Activated naive CD8-positive, alpha-beta T cell treated with anti-CD3 and anti-CD28 coated beads, Interleukin-2, amount 10 ng/mL, durations not matched to agents 7 days and 5 days (primary cell): ENCODE data around the gene MYO1C. TPM values are rescaled to one million over a fixed set of nuclear protein-coding genes. Genes with fewer than 3 reads are reported as not detected.
A peak's percentile ranks its signal among the peaks of the same experiment; 100 is the strongest.

Experiments
- ATAC-seq: fragments of 150-1000 bp; cut with Tn5 transposase; one replicate; pipeline ENCODE4 v1.10.0; 2021; ENCODE audit warnings: low read depth, moderate library complexity
- POLR2A ChIA-PET: fragments of 350-600 bp; sonication (Branson Sonifier 250); formaldehyde crosslinking; loops from one replicate; lab custom pipeline; 2021; ENCODE audit warnings: antibody characterized with exemption; lab: Charles Lee
- DNase-seq: peaks from one replicate; pipeline ENCODE4 v3.0.0; 2021
- H3K27ac Mint-ChIP-seq: one replicate; pipeline ENCODE4 v1.8.0; 2022; ENCODE audit warnings: mild to moderate bottlenecking, mixed read lengths
- H3K27me3 Mint-ChIP-seq: one replicate; pipeline ENCODE4 v1.8.0; 2022; ENCODE audit warnings: mild to moderate bottlenecking, moderate library complexity, mixed read lengths
- H3K36me3 Mint-ChIP-seq: one replicate; pipeline ENCODE4 v1.8.0; 2021; ENCODE audit warnings: mild to moderate bottlenecking, mixed read lengths
- H3K4me1 Mint-ChIP-seq: one replicate; pipeline ENCODE4 v1.8.0; 2021; ENCODE audit warnings: mixed read lengths
- H3K4me3 Mint-ChIP-seq: one replicate; pipeline ENCODE4 v1.8.0; 2022; ENCODE audit warnings: mild to moderate bottlenecking, moderate library complexity, mixed read lengths
- H3K9me3 Mint-ChIP-seq: one replicate; pipeline ENCODE4 v1.8.0; 2021; ENCODE audit warnings: mixed read lengths
- total RNA-seq, 2 experiments: library from RNA; stranded (reverse); gene quantifications; one replicate each; pipeline ENCODE4 v1.2.3, GENCODE V29; 2021

MYO1C gene
- total RNA-seq, 2 experiments from 2014 or later = 28.6 to 34.1 TPM

DNA sequence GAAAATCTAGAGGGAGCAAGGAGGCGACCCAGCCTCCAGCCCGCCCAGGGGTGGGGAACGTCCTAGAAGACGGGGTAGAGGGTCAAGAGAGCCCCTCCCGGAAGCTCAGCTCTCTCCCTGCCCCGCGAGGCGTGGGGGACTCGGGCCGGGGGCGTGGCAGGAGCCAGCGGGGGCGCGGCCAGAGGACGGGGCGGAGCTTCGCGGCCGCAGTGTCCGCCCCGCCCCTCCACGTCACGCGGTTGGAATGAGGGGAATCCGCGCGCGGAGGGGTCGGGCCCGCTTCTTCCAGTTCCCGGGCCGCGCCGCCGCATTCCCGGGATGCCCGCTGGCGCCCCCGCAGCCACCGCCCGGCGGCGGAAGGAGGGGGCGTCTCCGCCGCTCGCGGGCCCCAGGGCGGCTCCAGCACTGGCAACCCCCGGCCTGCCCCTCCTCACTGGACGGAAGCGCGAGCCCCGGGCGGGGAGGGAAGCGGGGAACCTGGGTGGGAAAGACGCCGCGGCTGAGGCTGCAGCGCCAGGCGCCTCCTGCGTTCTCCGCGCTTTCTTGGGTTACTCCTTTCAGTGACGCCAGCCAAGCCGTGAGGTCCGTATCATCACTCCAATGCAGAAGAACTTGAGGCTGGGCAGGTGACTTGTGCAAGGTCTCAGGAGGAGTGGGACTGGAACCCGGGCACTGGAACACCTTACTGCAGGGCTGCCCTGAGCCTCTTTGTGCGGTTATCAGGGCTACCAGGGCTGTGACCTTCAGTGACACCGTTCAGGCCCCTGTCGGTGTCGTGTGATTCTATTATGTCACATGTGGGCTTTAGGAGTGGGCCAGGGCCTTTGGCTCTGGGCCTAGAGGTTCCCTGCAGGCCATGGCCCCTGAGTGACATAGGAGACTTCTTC, 4.3 kb downstream of the MYO1C start:
- H3K27me3 Mint-ChIP-seq = peaks cover 7% of the 10 kb centered on the region
- H3K4me3 Mint-ChIP-seq = peak overlapping the region; percentile 84
- POLR2A ChIA-PET = interaction anchor here (0.9 to 1.5 kb wide), 6 partner anchors 25 to 91 kb away, joined by 3 to 10 read pairs (median 4); partner anchors contain the start of genes CRK, INPP5K and YWHAE
- peaks cover 17% of the 10 kb centered on the region for H3K4me1 Mint-ChIP-seq
- DNase-seq (peak; percentile 87), ATAC-seq (peak; percentile 11)
- H3K36me3 Mint-ChIP-seq = peaks cover 3% of the 10 kb centered on the region
- H3K9me3 Mint-ChIP-seq = no peaks in the 10 kb centered on the region
- H3K27ac Mint-ChIP-seq = peak overlapping the region; percentile 51

DNA sequence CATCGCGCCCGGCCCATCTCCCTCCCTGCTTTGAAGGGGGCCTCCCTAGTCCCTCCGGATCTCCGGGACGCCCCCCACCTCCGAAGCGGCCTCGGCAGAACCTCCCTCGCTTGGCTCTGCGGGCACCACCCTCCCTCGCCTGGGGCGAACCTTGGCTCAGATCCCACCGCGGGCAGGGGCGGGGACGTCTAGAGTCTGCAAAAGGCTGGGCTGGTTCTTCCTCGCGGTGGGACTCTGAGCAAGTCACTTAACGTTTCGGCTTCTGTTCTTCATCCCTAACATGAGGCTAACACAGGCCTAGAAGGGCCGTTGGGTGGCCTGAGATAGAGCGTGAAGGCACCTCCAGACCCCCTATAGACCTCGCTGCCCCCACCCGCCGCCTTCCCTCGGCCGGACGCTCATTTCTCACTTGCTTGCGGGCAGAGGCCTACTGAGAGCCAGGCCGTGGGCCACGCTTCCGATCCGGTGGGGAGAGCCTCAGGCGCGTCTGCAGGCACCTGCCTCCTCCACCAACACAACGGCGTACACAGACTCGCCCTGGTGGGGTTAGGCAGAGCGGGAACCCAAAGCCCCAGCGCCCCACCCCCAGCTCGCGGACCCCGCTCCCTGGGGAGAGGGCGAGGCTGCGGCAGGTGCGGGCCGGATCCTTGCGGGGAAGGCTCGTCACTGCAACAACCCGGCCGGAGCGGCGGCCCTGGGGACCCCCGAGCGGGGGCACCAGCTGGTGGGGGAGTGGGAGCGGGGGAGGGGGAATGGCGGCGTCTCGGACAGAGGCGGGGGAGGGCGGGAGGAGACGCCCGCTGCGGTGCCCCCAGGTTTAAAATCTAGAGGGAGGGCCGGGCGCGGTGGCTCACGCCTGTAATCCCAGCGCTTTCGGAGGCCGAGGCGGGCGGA, 5.4 kb downstream of the MYO1C start:
- DNase-seq (peak; percentile 71), ATAC-seq (peak; percentile 4)
- peaks cover 17% of the 10 kb centered on the region for H3K4me1 Mint-ChIP-seq
- peak overlapping the region; percentile 84 for H3K4me3 Mint-ChIP-seq
- POLR2A ChIA-PET = interaction anchor here (0.9 to 1.5 kb wide), 7 partner anchors 9 to 90 kb away, joined by 3 to 10 read pairs (median 4); partner anchors contain the start of genes CRK and INPP5K
- peaks cover 3% of the 10 kb centered on the region for H3K36me3 Mint-ChIP-seq
- no peaks in the 10 kb centered on the region for H3K9me3 Mint-ChIP-seq
- peaks cover 7% of the 10 kb centered on the region for H3K27me3 Mint-ChIP-seq
- peak overlapping the region; percentile 84 for H3K27ac Mint-ChIP-seq

DNA sequence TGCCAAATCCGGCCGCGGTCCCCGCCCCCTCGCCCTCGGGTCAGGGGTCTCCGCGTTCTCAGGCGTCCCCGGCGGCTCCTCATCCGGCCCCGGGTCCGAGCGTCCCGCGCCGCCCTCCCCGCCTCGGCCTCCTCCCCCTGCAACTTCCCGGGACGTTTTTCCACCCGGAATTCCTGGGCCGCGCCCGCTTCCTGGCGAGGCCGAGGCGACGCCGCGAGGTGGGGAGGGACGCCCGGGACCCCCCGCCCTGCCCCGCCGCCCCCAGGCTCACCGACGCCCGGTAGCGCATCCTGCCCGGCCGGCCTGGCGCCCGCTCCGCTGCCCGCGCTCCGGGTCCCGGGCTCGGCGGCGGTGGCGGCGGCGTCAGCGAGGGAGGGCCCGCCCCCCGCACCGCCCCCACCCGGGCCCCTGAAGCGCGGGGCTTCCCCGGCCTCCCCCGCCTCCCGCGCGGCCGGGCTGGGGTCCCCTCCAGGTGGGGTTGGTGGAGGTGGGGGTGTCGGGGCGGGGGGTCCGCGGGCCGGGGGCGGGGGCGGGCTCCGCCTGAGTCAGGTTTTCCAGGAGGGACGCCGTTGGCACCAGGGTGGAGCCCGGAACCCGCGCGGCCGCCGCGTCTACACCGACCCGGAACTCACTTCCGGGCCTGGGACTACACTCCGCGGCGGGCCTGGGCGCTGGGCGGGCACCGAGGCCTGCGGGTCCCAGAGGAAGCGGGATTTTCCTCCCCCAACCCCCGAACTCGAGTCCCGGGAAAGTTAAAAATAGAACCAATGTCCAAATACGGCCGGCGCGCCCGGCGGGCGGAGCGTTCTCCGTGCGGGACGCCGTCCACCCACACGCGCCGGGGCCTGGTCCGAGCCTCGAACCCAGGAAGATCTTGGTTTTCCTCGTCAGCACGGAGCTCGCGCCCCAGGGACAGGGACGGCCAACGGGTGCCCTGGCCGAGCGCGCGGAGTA, 6.8 kb downstream of the MYO1C start:
- Mint-ChIP-seq H3K9me3 (no peaks in the 10 kb centered on the region), H3K4me3 (peak overlapping the region; percentile 84), H3K27me3 (peaks cover 5% of the 10 kb centered on the region), H3K27ac (peak overlapping the region; percentile 84), H3K4me1 (peaks cover 13% of the 10 kb centered on the region), H3K36me3 (peaks cover 3% of the 10 kb centered on the region)
- ATAC-seq = peak; percentile 50
- POLR2A ChIA-PET = interaction anchor here (1.0 to 1.8 kb wide), 3 partner anchors 23 to 30 kb away, joined by 3 to 6 read pairs (median 4); partner anchors contain the start of genes CRK and INPP5K
- DNase-seq = peak; percentile 75

DNA sequence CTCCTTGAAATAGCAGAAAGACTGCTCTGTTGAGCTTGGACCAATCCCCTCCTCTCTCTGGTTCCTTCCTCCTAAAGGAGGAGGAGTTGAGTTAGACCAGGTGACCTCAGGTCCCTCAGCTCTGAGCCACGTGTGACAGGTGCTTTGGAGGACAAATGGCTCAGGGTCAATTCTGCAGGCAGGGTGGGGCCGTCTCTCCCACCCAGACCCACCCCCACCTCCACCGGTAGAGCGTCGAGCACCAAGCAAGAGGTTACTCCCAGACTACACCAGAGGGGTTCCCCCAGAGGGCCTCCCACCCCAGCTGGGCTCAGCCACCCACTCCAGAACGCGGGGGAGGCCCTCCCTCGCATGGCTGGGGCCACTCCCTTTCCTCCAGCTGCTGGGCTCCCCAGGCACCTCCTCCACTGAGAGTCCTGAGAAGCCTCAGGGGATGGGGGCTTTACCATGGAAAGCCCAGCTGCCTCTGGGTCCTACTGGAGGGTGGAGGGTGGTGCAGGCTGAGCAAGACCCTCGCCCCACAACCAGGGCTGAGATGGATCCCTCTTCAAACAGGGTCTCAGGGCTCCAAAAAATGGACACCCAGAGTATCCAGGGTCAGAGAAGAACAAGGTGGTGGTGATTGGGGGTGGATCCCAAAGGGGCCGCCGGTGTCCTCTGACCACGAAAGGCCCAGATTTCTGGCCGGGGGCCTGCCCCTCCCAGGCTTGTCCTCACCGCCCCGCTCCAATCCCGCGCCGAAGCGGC, 7.6 kb downstream of the MYO1C start:
- ATAC-seq (peak; percentile 42), DNase-seq (peak; percentile 61)
- POLR2A ChIA-PET = interaction anchor here (1.0 to 1.8 kb wide), 3 partner anchors 29 to 85 kb away, joined by 3 to 6 read pairs (median 3); partner anchors contain the start of genes CRK, INPP5K and YWHAE
- Mint-ChIP-seq H3K4me1 (peaks cover 9% of the 10 kb centered on the region), H3K27me3 (peaks cover 5% of the 10 kb centered on the region), H3K27ac (peak overlapping the region; percentile 71), H3K9me3 (no peaks in the 10 kb centered on the region), H3K4me3 (peak overlapping the region; percentile 77), H3K36me3 (peaks cover 1% of the 10 kb centered on the region)

DNA sequence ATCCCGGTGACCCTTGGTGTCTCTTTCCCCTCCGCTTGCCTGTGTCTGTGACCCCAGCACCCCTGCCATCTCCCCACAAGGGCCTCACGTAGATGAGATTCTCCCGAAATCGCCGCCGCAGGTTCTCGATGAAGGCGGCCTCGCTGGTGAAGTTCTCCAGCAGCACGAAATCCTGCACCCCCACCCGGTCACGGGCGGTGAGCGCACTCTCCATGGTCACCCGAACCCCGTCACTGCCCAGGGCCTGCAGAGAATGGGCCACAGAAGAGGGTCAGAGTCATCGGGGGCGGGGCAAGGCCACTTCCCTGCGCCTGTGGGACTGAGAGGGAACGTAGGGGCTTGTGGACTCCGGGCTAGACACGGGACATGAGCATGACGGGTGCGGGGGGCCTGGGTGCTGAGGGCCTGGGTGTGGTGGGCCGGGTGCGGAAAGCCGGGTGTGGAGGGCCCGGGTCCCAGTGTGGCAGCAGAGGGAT, 8.4 kb downstream of the MYO1C start:
- ATAC-seq (no peak), DNase-seq (no peak)
- Mint-ChIP-seq H3K27me3 (peaks cover 6% of the 10 kb centered on the region), H3K27ac (no peak overlapping the region), H3K4me1 (peaks cover 9% of the 10 kb centered on the region), H3K4me3 (peak overlapping the region; percentile 25), H3K9me3 (no peaks in the 10 kb centered on the region), H3K36me3 (peaks cover 1% of the 10 kb centered on the region)
- POLR2A ChIA-PET = interaction anchor here (0.7 to 1.8 kb wide), 3 partner anchors 23 to 84 kb away, joined by 3 to 6 read pairs (median 3); partner anchors contain the start of genes INPP5K and YWHAE

DNA sequence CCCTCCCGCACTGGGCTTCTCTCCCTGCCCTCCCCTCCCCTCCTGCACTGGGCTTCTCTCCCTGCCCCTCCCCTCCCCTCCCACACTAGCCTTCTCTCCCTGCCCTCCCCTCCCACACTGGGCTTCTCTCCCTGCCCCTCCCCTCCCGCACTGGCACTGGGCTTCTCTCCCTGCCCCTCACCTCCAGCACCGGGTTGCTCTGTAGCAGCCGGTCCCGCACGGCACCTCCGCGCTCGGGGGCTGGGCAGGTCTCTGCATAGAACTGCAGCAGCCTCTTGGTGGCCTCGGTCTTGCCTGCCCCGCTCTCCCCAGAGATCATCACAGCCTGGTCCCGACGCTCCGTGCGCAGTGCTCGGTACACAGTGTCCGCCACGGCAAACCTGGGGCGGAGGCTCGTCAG, 9.8 kb downstream of the MYO1C start:
- POLR2A ChIA-PET = interaction anchor here (0.6 kb wide), 1 partner anchor 41 kb away, joined by 5 read pairs; no protein-coding TSS in a partner anchor
- H3K4me3 Mint-ChIP-seq = no peak overlapping the region
- H3K4me1 Mint-ChIP-seq = peaks cover 8% of the 10 kb centered on the region
- H3K27ac Mint-ChIP-seq = no peak overlapping the region
- no peak for ATAC-seq
- no peak for DNase-seq
- H3K9me3 Mint-ChIP-seq = no peaks in the 10 kb centered on the region
- peaks cover 1% of the 10 kb centered on the region for H3K36me3 Mint-ChIP-seq
- peaks cover 2% of the 10 kb centered on the region for H3K27me3 Mint-ChIP-seq

DNA sequence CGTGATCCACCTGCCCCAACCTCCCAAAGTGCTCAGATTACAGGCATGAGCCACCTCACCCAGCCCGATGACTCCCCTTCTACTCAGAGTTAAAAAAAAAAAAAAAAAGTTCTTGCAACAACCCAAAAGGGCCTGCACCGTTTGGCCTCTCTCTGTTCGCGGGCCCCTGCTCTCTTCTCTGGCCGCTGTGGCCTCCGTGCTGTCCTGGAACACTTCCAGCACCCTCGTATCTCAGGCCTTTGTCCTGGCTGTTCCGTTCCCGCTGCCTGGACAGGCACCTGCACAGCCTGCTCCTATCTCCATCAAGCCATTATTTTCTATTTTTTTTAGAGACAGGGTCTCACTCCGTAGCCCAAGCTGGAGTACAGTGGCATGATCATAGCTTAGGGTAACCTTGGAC, 10.8 kb downstream of the MYO1C start:
- Mint-ChIP-seq H3K27ac (no peak overlapping the region), H3K36me3 (no peaks in the 10 kb centered on the region), H3K9me3 (no peaks in the 10 kb centered on the region), H3K27me3 (peaks cover 2% of the 10 kb centered on the region), H3K4me3 (no peak overlapping the region), H3K4me1 (peaks cover 3% of the 10 kb centered on the region)
- DNase-seq (no peak), ATAC-seq (no peak)
- POLR2A ChIA-PET = interaction anchor here (0.6 kb wide), 1 partner anchor 42 kb away, joined by 5 read pairs; no protein-coding TSS in a partner anchor

DNA sequence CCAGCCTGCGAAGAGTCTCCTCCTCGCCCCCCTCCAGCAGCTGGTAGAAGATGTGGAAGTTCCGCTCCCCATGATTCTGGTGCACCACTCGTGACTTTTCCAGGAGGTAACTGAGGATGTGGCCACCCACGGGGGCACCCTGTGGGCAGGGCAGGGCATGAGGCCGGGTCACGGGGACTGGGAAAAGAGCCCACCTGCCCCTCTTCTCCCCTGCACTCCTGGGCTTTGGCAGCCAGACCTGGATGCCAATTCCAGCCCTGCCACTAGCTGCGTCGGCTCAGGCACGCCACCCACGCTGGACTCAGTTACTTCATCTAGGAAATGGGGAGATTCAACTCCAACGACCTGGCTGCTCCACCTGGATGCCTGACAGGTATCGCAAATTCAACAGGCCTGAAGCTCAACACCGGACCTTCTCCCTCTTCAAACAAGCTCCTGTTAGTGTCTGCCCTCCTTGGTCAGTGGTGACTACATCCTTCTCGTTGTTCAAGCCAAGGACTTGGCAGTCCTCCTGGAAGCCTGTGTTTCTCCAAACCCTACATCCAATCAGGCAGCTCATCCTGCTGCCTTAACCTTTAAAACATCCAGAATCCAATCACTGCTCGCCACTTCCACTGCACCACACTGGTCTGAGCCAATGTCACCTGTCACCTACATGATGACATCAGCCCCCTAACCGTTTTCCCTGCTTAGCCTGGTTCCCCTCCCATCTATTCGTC, 11.6 kb downstream of the MYO1C start:
- Mint-ChIP-seq H3K4me3 (no peak overlapping the region), H3K27ac (no peak overlapping the region), H3K27me3 (peaks cover 2% of the 10 kb centered on the region), H3K36me3 (no peaks in the 10 kb centered on the region), H3K4me1 (peaks cover 3% of the 10 kb centered on the region), H3K9me3 (no peaks in the 10 kb centered on the region)
- DNase-seq (no peak), ATAC-seq (no peak)
- POLR2A ChIA-PET = no interaction called here

DNA sequence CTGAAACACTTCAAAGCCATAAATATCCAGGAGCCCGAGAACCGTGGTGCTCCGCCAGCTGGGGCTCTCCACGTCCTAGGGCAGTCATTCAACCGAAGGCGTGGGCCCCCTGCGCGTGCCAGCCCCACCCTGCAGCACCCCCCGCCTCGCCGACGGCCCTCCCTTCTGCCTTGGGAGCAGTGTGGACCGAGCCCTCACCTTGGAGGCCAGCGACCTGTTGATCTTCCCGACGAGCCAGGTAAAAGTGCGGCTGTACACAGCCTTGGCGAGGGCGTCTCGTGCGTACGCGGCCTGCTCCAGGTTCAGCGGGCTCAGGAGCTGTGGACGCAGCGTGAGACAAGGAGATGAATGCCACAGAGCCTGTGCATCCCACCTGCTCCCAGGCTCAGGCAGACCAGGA, 14.1 kb downstream of the MYO1C start:
- Mint-ChIP-seq H3K27ac (no peak overlapping the region), H3K4me1 (peaks cover 6% of the 10 kb centered on the region), H3K4me3 (no peak overlapping the region), H3K27me3 (peaks cover 4% of the 10 kb centered on the region), H3K9me3 (no peaks in the 10 kb centered on the region), H3K36me3 (no peaks in the 10 kb centered on the region)
- DNase-seq = no peak
- POLR2A ChIA-PET = no interaction called here
- ATAC-seq = no peak

DNA sequence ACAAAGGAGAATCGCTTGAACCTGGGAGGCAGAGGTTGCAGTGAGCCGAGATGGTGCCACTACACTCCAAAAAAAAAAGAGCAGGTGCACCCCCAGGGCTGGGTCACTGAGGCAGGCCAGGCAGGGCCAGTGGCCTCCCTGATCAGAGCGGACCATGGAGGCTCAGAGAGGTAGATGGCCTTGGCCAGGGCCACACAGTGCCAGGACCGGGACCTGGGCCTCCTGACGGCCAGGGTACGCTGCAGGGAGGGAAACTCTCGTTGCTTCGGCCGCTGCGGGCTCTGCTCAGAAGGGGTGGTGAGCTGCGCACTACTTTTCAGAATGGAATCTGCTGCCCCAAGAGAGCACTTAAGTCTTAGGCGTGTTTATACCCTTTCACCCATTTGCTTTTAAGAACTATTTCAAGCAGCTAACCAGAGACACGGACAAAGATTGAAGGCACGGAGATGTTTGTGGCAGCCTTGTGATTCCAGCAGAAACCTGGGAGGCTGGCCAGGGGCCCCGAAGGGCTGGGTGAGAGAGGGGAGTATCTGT, 17.1 kb downstream of the MYO1C start:
- H3K27ac Mint-ChIP-seq = no peak overlapping the region
- no peak for DNase-seq
- POLR2A ChIA-PET = no interaction called here

More for the DNA sequence above, 17.1 kb downstream of the MYO1C start:
- H3K9me3 Mint-ChIP-seq = no peaks in the 10 kb centered on the region
- peaks cover 9% of the 10 kb centered on the region for H3K4me1 Mint-ChIP-seq
- no peak overlapping the region for H3K4me3 Mint-ChIP-seq
- no peaks in the 10 kb centered on the region for H3K36me3 Mint-ChIP-seq
- peaks cover 7% of the 10 kb centered on the region for H3K27me3 Mint-ChIP-seq
- ATAC-seq = no peak
